H1 (cell line): ENCODE data around the gene XRN2. TPM values are rescaled to one million over a fixed set of nuclear protein-coding genes. Genes with fewer than 3 reads are reported as not detected.

Source experiments
- BRCA1 ChIP-seq: IDR thresholded peaks from 2 replicates; pipeline ENCODE4 v1.6.1; 2012; ENCODE audit warnings: low read depth, low read length, improper control_type of control experiment
- CHD7 ChIP-seq: fragments of 300-600 bp; sonication (generic); IDR thresholded peaks from 2 replicates; pipeline ENCODE4 v1.7.1; 2012; ENCODE audit warnings: low read length, moderate library complexity, mild to moderate bottlenecking, inconsistent platforms; ENCODE audit not compliant: insufficient replicate concordance
- POLR2A ChIP-seq, 2 experiments: IDR thresholded peaks; 1 replicate in 1 of 2; 2 replicates in 1 of 2; pipeline ENCODE4 v1.6.1; 2011; ENCODE audit warnings: low read depth in 2 of 2, low read length in 2 of 2, mild to moderate bottlenecking in 2 of 2; ENCODE audit errors: control extremely low read depth in 1 of 2
- RXRA ChIP-seq: IDR thresholded peaks from 2 replicates; pipeline ENCODE4 v1.6.1; 2011; ENCODE audit warnings: low read depth, mild to moderate bottlenecking, low read length, moderate library complexity; ENCODE audit not compliant: insufficient read depth
- SIRT6 ChIP-seq: IDR thresholded peaks from one replicate; pipeline ENCODE4 v1.7.1; 2012; ENCODE audit warnings: low read length, inconsistent platforms
- polyA plus RNA-seq, 7 experiments: library from polyadenylated mRNA; depleted of rRNA in 3 of 7; stranded (reverse) in 5 of 7; unstranded in 2 of 7; fragments of >200 nt in 5 of 7; fragments of 200-250 nt in 2 of 7; gene quantifications; 1 replicate in 5 of 7; 2 replicates in 1 of 7; 4 replicates in 1 of 7; pipeline versions ENCODE4 v1.2.1 to v1.2.3, GENCODE V29; 2011 to 2013; ENCODE audit warnings: missing spikeins in 2 of 7, mixed read lengths in 2 of 7
- total RNA-seq: library from RNA; stranded (reverse); fragmentation: NEBNext Ultra II Directional; extraction: Animal tissue kit (Norgen Biotek cat#: 25700); gene quantifications from 2 replicates; pipeline ENCODE4 v1.2.1, GENCODE V29; 2021

XRN2 gene
- total and polyA plus RNA-seq, 2 of the 8 experiments (the other 6 are each of a cell fraction or from before 2014, with no cell fraction given): 60.3 to 139 TPM

- TF ChIP-seq CHD7 (no peak), RXRA (no peak), POLR2A (IDR thresholded peaks at IDR 0.05; ENCODE audit: control extremely low read depth in 1 of 2, low read depth in 2 of 2, low read length in 2 of 2) (no peak), BRCA1 (no peak), SIRT6 (no peak)
Measured at GRCh38 chr20:21309678-21310467, 6.7 kb downstream of the XRN2 start (continued).
